ENCODE measurements around the gene OSTC.

- no peak for TF ChIP-seq POLR2AphosphoS5 (IDR thresholded peaks at IDR 0.05; ENCODE audit: insufficient read depth in 1 of 2, low read depth in 1 of 2)
- no peak for TF ChIP-seq CTCF (IDR thresholded peaks at IDR 0.05)
Observed at GRCh38 chr4:108702960-108703359, 52.6 kb downstream of the OSTC start.
